SK-N-SH (cell line): ENCODE results near the gene RNF113B. TPM values are rescaled to one million over a fixed set of nuclear protein-coding genes. Genes with fewer than 3 reads are reported as not detected.

ENCODE experiments used
- polyA plus RNA-seq, 3 experiments: library from polyadenylated mRNA; depleted of rRNA; stranded (reverse); fragments of >200 nt; gene quantifications; 2 replicates each; pipeline ENCODE4 v1.2.3, GENCODE V29; 2012
- small RNA-seq, 7 experiments: library from RNA; depleted of rRNA; stranded (forward); fragments of <200 nt; gene quantifications; one replicate each; pipeline ENCODE3, GENCODE V24; 2012

Gene RNF113B
- polyA plus RNA-seq, 1 of the 3 experiments (the other 2 are of a cell fraction) = not detected

Small RNAs within 50 kb of the gene (small RNA-seq; reads per million reads assigned to genes)
- 0 to 3.9 (median 1.5) reads per million in 7 experiments for gene MIR3170

Other genes with a start within 250 kb of the RNF113B start
- 77.1 and 91.8 TPM in 2 replicates for gene IPO5, start 223.6 kb downstream of the RNF113B start, polyA plus RNA-seq (2012; rRNA removed)
- gene FARP1, start 34.2 kb downstream of the RNF113B start, polyA plus RNA-seq (2012; rRNA removed) = 10.6 and 12.0 TPM in 2 replicates